HL-60 (cell line): ENCODE data around the gene CAMKMT.

Experiments
- DNase-seq, 2 experiments: peaks; one replicate each; pipeline ENCODE4 v3.0.0-alpha.2; 2010 to 2020; ENCODE audit warnings: low read depth in 1 of 2, low spot score in 1 of 2
- H3K27ac ChIP-seq: fragments of 250-450 bp; sonication (Bioruptor Pico); replicated peaks from 2 replicates; pipeline ENCODE4 v1.5.1; 2020; ENCODE audit warnings: mild to moderate bottlenecking, moderate library complexity
- H3K27me3 ChIP-seq: fragments of 250-450 bp; sonication (Bioruptor Pico); 2 replicates; pipeline ENCODE4 v1.5.1; 2021; ENCODE audit warnings: mild to moderate bottlenecking, moderate library complexity; ENCODE audit not compliant: insufficient read depth, poor library complexity, severe bottlenecking
- H3K4me3 ChIP-seq: replicated peaks from 2 replicates; pipeline ENCODE4 v1.5.1; 2011; ENCODE audit warnings: mild to moderate bottlenecking, control low read depth, low read length; ENCODE audit not compliant: insufficient read depth
- CTCF ChIP-seq: IDR thresholded peaks from one replicate; pipeline ENCODE4 v1.5.1; 2011; ENCODE audit warnings: low read length, control low read depth, inconsistent platforms; ENCODE audit not compliant: insufficient read depth
- GABPA ChIP-seq: IDR thresholded peaks from 2 replicates; pipeline ENCODE4 v1.6.1; 2012; ENCODE audit warnings: low read depth
- POLR2AphosphoS5 ChIP-seq: IDR thresholded peaks from 2 replicates; pipeline ENCODE4 v1.6.1; 2012; ENCODE audit warnings: low read depth
- REST ChIP-seq: IDR thresholded peaks from 2 replicates; pipeline ENCODE4 v1.6.1; 2012; ENCODE audit warnings: low read depth; ENCODE audit not compliant: insufficient replicate concordance
- SPI1 ChIP-seq: IDR thresholded peaks from 2 replicates; pipeline ENCODE4 v1.6.1; 2012; ENCODE audit warnings: low read depth, mild to moderate bottlenecking, borderline replicate concordance

The CAMKMT gene

GRCh38 chr2:44763275-44763782 lies 401.6 kb downstream of the CAMKMT start:
- no peak for DNase-seq
- TF ChIP-seq GABPA: no peak
- no peak for TF ChIP-seq CTCF
- TF ChIP-seq POLR2AphosphoS5: no peak
- no peak for TF ChIP-seq SPI1
- no peak for TF ChIP-seq REST
- Histone ChIP-seq H3K27ac (no peak overlapping the region), H3K4me3 (no peak overlapping the region), H3K27me3 (peaks cover 8% of the 10 kb centered on the region)

- H3K27me3 ChIP-seq: peaks cover 16% of the 10 kb centered on the region
- no peak overlapping the region for H3K27ac ChIP-seq
Measured at GRCh38 chr2:44766220-44766619, 404.5 kb downstream of the CAMKMT start.

GRCh38 chr2:44766777-44767176 lies 405.0 kb downstream of the CAMKMT start:
- TF ChIP-seq POLR2AphosphoS5 (no peak), CTCF (no peak)
- no peak overlapping the region for H3K27ac ChIP-seq
- H3K4me3 ChIP-seq: no peak overlapping the region
- no peak for DNase-seq
- peaks cover 16% of the 10 kb centered on the region for H3K27me3 ChIP-seq

More at GRCh38 chr2:44766220-44766619, 404.5 kb downstream of the CAMKMT start:
- TF ChIP-seq POLR2AphosphoS5 (no peak), SPI1 (no peak), REST (no peak), CTCF (no peak)
- H3K4me3 ChIP-seq: no peak overlapping the region
- DNase-seq: no peak

- no peak for DNase-seq
- Histone ChIP-seq H3K27ac (no peak overlapping the region), H3K4me3 (no peak overlapping the region), H3K27me3 (peaks cover 16% of the 10 kb centered on the region)
- TF ChIP-seq CTCF (no peak), GABPA (no peak), REST (no peak), SPI1 (no peak), POLR2AphosphoS5 (no peak)
Measured at GRCh38 chr2:44767691-44768090, 405.9 kb downstream of the CAMKMT start.
